Neuron (in vitro differentiated cells): ENCODE data around the gene INPP5A.

Experiments
- H2AFZ ChIP-seq: one replicate; pipeline ENCODE4 v1.6.1; 2013; ENCODE audit warnings: low read depth, mild to moderate bottlenecking, inconsistent platforms, low read length, moderate library complexity
- H3K27me3 ChIP-seq: one replicate; pipeline ENCODE4 v1.6.1; 2013; ENCODE audit warnings: low read length; ENCODE audit not compliant: insufficient read depth
- H3K36me3 ChIP-seq: one replicate; pipeline ENCODE4 v1.6.1; 2013; ENCODE audit warnings: low read length; ENCODE audit not compliant: insufficient read depth
- H3K4me1 ChIP-seq: one replicate; pipeline ENCODE4 v1.6.1; 2013; ENCODE audit warnings: low read length; ENCODE audit not compliant: insufficient read depth
- H3K4me3 ChIP-seq: 2 replicates; pipeline ENCODE4 v1.5.1; 2013; ENCODE audit warnings: mild to moderate bottlenecking, low read length, moderate library complexity
- H3K9me3 ChIP-seq: one replicate; pipeline ENCODE4 v1.6.1; 2013; ENCODE audit warnings: low read length

The INPP5A gene

GRCh38 chr10:132754071-132754470 lies 216.5 kb downstream of the INPP5A start:
- no peak overlapping the region for H3K4me3 ChIP-seq
- H3K9me3 ChIP-seq: peaks cover 15% of the 10 kb centered on the region
- H3K4me1 ChIP-seq: no peaks in the 10 kb centered on the region
- no peak overlapping the region for H2AFZ ChIP-seq
- H3K36me3 ChIP-seq: peaks cover 9% of the 10 kb centered on the region
- no peaks in the 10 kb centered on the region for H3K27me3 ChIP-seq

GRCh38 chr10:132755166-132755711 lies 217.7 kb downstream of the INPP5A start:
- Histone ChIP-seq H2AFZ (no peak overlapping the region), H3K36me3 (peaks cover 9% of the 10 kb centered on the region), H3K9me3 (peaks cover 17% of the 10 kb centered on the region), H3K4me1 (no peaks in the 10 kb centered on the region), H3K27me3 (no peaks in the 10 kb centered on the region), H3K4me3 (no peak overlapping the region)

GRCh38 chr10:132756591-132756990 lies 219.0 kb downstream of the INPP5A start:
- no peaks in the 10 kb centered on the region for H3K27me3 ChIP-seq
- no peaks in the 10 kb centered on the region for H3K4me1 ChIP-seq
- H3K9me3 ChIP-seq: peaks cover 27% of the 10 kb centered on the region
- H3K4me3 ChIP-seq: no peak overlapping the region
- H3K36me3 ChIP-seq: peaks cover 9% of the 10 kb centered on the region
- H2AFZ ChIP-seq: no peak overlapping the region

- H3K4me3 ChIP-seq: no peak overlapping the region
- H3K4me1 ChIP-seq: no peaks in the 10 kb centered on the region
- H3K36me3 ChIP-seq: peaks cover 9% of the 10 kb centered on the region
- H2AFZ ChIP-seq: no peak overlapping the region
- H3K27me3 ChIP-seq: no peaks in the 10 kb centered on the region
- H3K9me3 ChIP-seq: peaks cover 31% of the 10 kb centered on the region
Observed at GRCh38 chr10:132757171-132757570, 219.6 kb downstream of the INPP5A start.

- H3K4me3 ChIP-seq: no peak overlapping the region
- H3K9me3 ChIP-seq: peaks cover 31% of the 10 kb centered on the region
- H3K27me3 ChIP-seq: no peaks in the 10 kb centered on the region
- no peak overlapping the region for H2AFZ ChIP-seq
- peaks cover 9% of the 10 kb centered on the region for H3K36me3 ChIP-seq
- H3K4me1 ChIP-seq: no peaks in the 10 kb centered on the region
Observed at GRCh38 chr10:132758865-132759264, 221.3 kb downstream of the INPP5A start.

- Histone ChIP-seq H3K9me3 (peaks cover 20% of the 10 kb centered on the region), H3K4me1 (no peaks in the 10 kb centered on the region), H3K4me3 (no peak overlapping the region), H2AFZ (no peak overlapping the region), H3K27me3 (no peaks in the 10 kb centered on the region), H3K36me3 (peaks cover 4% of the 10 kb centered on the region)
Observed at GRCh38 chr10:132761395-132762060, 223.9 kb downstream of the INPP5A start.

- no peaks in the 10 kb centered on the region for H3K4me1 ChIP-seq
- no peaks in the 10 kb centered on the region for H3K27me3 ChIP-seq
- peaks cover 19% of the 10 kb centered on the region for H3K9me3 ChIP-seq
- peaks cover 3% of the 10 kb centered on the region for H3K36me3 ChIP-seq
- no peak overlapping the region for H3K4me3 ChIP-seq
- no peak overlapping the region for H2AFZ ChIP-seq
Observed at GRCh38 chr10:132762267-132762666, 224.7 kb downstream of the INPP5A start.

GRCh38 chr10:132763545-132763944 lies 226.0 kb downstream of the INPP5A start:
- Histone ChIP-seq H2AFZ (no peak overlapping the region), H3K27me3 (no peaks in the 10 kb centered on the region), H3K9me3 (peaks cover 22% of the 10 kb centered on the region), H3K4me1 (no peaks in the 10 kb centered on the region), H3K4me3 (no peak overlapping the region), H3K36me3 (no peaks in the 10 kb centered on the region)

GRCh38 chr10:132764108-132764507 lies 226.5 kb downstream of the INPP5A start:
- no peaks in the 10 kb centered on the region for H3K4me1 ChIP-seq
- H3K27me3 ChIP-seq: no peaks in the 10 kb centered on the region
- no peak overlapping the region for H2AFZ ChIP-seq
- H3K4me3 ChIP-seq: no peak overlapping the region
- no peaks in the 10 kb centered on the region for H3K36me3 ChIP-seq
- peaks cover 25% of the 10 kb centered on the region for H3K9me3 ChIP-seq

- Histone ChIP-seq H2AFZ (no peak overlapping the region), H3K4me1 (no peaks in the 10 kb centered on the region), H3K27me3 (no peaks in the 10 kb centered on the region), H3K9me3 (peaks cover 28% of the 10 kb centered on the region), H3K36me3 (no peaks in the 10 kb centered on the region), H3K4me3 (no peak overlapping the region)
Observed at GRCh38 chr10:132765435-132765834, 227.8 kb downstream of the INPP5A start.

GRCh38 chr10:132766291-132766690 lies 228.7 kb downstream of the INPP5A start:
- Histone ChIP-seq H3K4me3 (no peak overlapping the region), H3K9me3 (peaks cover 23% of the 10 kb centered on the region), H3K36me3 (no peaks in the 10 kb centered on the region), H3K4me1 (no peaks in the 10 kb centered on the region), H3K27me3 (no peaks in the 10 kb centered on the region), H2AFZ (no peak overlapping the region)

- Histone ChIP-seq H3K36me3 (no peaks in the 10 kb centered on the region), H3K9me3 (peaks cover 18% of the 10 kb centered on the region), H3K4me1 (no peaks in the 10 kb centered on the region), H3K27me3 (no peaks in the 10 kb centered on the region), H2AFZ (no peak overlapping the region), H3K4me3 (no peak overlapping the region)
Observed at GRCh38 chr10:132768346-132769248, 231.0 kb downstream of the INPP5A start.
